Large intestine (tissue), 3 donors: ENCODE data around the gene LRP2. TPM values are rescaled to one million over a fixed set of nuclear protein-coding genes. Genes with fewer than 3 reads are reported as not detected.
"Not testable (repeated sequence)": the region's sequence is repeated elsewhere in the genome, so short reads cannot be mapped to it uniquely, and the experiment has no call there.

Experiments
- DNase-seq, 2 donors: peaks; one replicate each; pipeline versions ENCODE4 v3.0.0 to v3.0.0-alpha.2; 2013
- H3K27ac ChIP-seq: one replicate; pipeline ENCODE4 v1.5.1; 2013; ENCODE audit warnings: low read length
- H3K27me3 ChIP-seq: 2 replicates; pipeline ENCODE4 v1.6.1; 2013; ENCODE audit warnings: low read length; ENCODE audit not compliant: control insufficient read depth, insufficient read depth
- H3K36me3 ChIP-seq: 2 replicates; pipeline ENCODE4 v1.6.1; 2013; ENCODE audit warnings: low read length; ENCODE audit not compliant: control insufficient read depth, insufficient read depth
- H3K4me1 ChIP-seq: one replicate; pipeline ENCODE4 v1.6.1; 2013; ENCODE audit warnings: low read length; ENCODE audit not compliant: control insufficient read depth, insufficient read depth
- H3K4me3 ChIP-seq: one replicate; pipeline ENCODE4 v1.5.1; 2013; ENCODE audit warnings: low read length
- H3K9me3 ChIP-seq: one replicate; pipeline ENCODE4 v1.6.1; 2013; ENCODE audit warnings: mild to moderate bottlenecking, low read depth, low read length, moderate library complexity; ENCODE audit not compliant: control insufficient read depth
- WGBS: methylation state at CpG from one replicate; pipeline ENCODE4 v1.1.5; 2013; ENCODE audit warnings: low lambda C conversion rate; ENCODE audit not compliant: insufficient coverage; 5-methylcytosine and 5-hydroxymethylcytosine counted together
- polyA plus RNA-seq: library from polyadenylated mRNA; unstranded; fragments of 120-200 nt; gene quantifications from one replicate; pipeline ENCODE4 v1.2.1, GENCODE V29; 2013

The LRP2 gene
- polyA plus RNA-seq, 1 donor, result 4.4 TPM

GRCh38 chr2:169275696-169276444 is 86.5 kb downstream of the LRP2 start:
- no peak overlapping the region for H3K27ac ChIP-seq
- H3K36me3 ChIP-seq, result peaks cover 3% of the 10 kb centered on the region
- DNase-seq, result peak in 1 of 2 donors; percentile 4
- no peaks in the 10 kb centered on the region for H3K27me3 ChIP-seq
- no peaks in the 10 kb centered on the region for H3K9me3 ChIP-seq
- WGBS, result 79% methylated on average over 3 of the region's 7 CpGs
- H3K4me3 ChIP-seq, result no peak overlapping the region
- H3K4me1 ChIP-seq, result no peaks in the 10 kb centered on the region

GRCh38 chr2:169272010-169272409 is 90.3 kb downstream of the LRP2 start:
- Histone ChIP-seq H3K4me1 (no peaks in the 10 kb centered on the region), H3K4me3 (no peak overlapping the region), H3K9me3 (no peaks in the 10 kb centered on the region), H3K36me3 (peaks cover 3% of the 10 kb centered on the region), H3K27ac (no peak overlapping the region), H3K27me3 (no peaks in the 10 kb centered on the region)
- no peak for DNase-seq
- 94% methylated on average over 4 of the region's 4 CpGs for WGBS

GRCh38 chr2:169270574-169270973 is 91.8 kb downstream of the LRP2 start:
- not testable (repeated sequence) for H3K36me3 ChIP-seq, H3K4me3 ChIP-seq, H3K27ac ChIP-seq, H3K27me3 ChIP-seq, H3K4me1 ChIP-seq, H3K9me3 ChIP-seq, DNase-seq
- 100% methylated on average over 1 of the region's 6 CpGs for WGBS

- H3K27me3 ChIP-seq, result no peaks in the 10 kb centered on the region
- no peaks in the 10 kb centered on the region for H3K4me1 ChIP-seq
- no peak overlapping the region for H3K4me3 ChIP-seq
- WGBS, result no CpG with 5 or more reads among the region's 1 CpG
- H3K36me3 ChIP-seq, result no peaks in the 10 kb centered on the region
- no peak overlapping the region for H3K27ac ChIP-seq
- DNase-seq, result no peak
- no peaks in the 10 kb centered on the region for H3K9me3 ChIP-seq
These were observed 96.7 kb downstream of the LRP2 start for GRCh38 chr2:169265591-169265990.

GRCh38 chr2:169260846-169261642 is 101.3 kb downstream of the LRP2 start:
- Histone ChIP-seq H3K27ac (no peak overlapping the region), H3K9me3 (no peaks in the 10 kb centered on the region), H3K27me3 (no peaks in the 10 kb centered on the region), H3K4me1 (no peaks in the 10 kb centered on the region), H3K4me3 (no peak overlapping the region), H3K36me3 (no peaks in the 10 kb centered on the region)
- DNase-seq, result no peak

- H3K36me3 ChIP-seq, result no peaks in the 10 kb centered on the region
- no CpG with 5 or more reads among the region's 1 CpG for WGBS
- DNase-seq, result no peak
- H3K9me3 ChIP-seq, result no peaks in the 10 kb centered on the region
- H3K27me3 ChIP-seq, result no peaks in the 10 kb centered on the region
- no peak overlapping the region for H3K4me3 ChIP-seq
- no peaks in the 10 kb centered on the region for H3K4me1 ChIP-seq
- no peak overlapping the region for H3K27ac ChIP-seq
These were observed 102.1 kb downstream of the LRP2 start for GRCh38 chr2:169260246-169260645.

- no peak for DNase-seq
- Histone ChIP-seq H3K27me3 (no peaks in the 10 kb centered on the region), H3K36me3 (no peaks in the 10 kb centered on the region), H3K9me3 (no peaks in the 10 kb centered on the region), H3K27ac (no peak overlapping the region), H3K4me1 (no peaks in the 10 kb centered on the region), H3K4me3 (no peak overlapping the region)
- 100% methylated on average over 1 of the region's 5 CpGs for WGBS
These were observed 102.9 kb downstream of the LRP2 start for GRCh38 chr2:169259402-169259801.

GRCh38 chr2:169258045-169258601 is 104.2 kb downstream of the LRP2 start:
- no peak overlapping the region for H3K27ac ChIP-seq
- no peaks in the 10 kb centered on the region for H3K36me3 ChIP-seq
- no peaks in the 10 kb centered on the region for H3K27me3 ChIP-seq
- H3K9me3 ChIP-seq, result no peaks in the 10 kb centered on the region
- no peak overlapping the region for H3K4me3 ChIP-seq
- no CpG with 5 or more reads among the region's 3 CpGs for WGBS
- DNase-seq, result no peak
- H3K4me1 ChIP-seq, result no peaks in the 10 kb centered on the region

- WGBS, result 70% methylated on average over 2 of the region's 4 CpGs
- no peak overlapping the region for H3K27ac ChIP-seq
- H3K4me1 ChIP-seq, result no peaks in the 10 kb centered on the region
- no peaks in the 10 kb centered on the region for H3K36me3 ChIP-seq
- DNase-seq, result peak in 1 of 2 donors; percentile 8
- no peaks in the 10 kb centered on the region for H3K27me3 ChIP-seq
- no peaks in the 10 kb centered on the region for H3K9me3 ChIP-seq
- no peak overlapping the region for H3K4me3 ChIP-seq
These were observed 107.6 kb downstream of the LRP2 start for GRCh38 chr2:169254774-169255173.

GRCh38 chr2:169247211-169247610 is 115.1 kb downstream of the LRP2 start:
- DNase-seq, result no peak
- no peak overlapping the region for H3K27ac ChIP-seq
- H3K9me3 ChIP-seq, result no peaks in the 10 kb centered on the region
- H3K4me3 ChIP-seq, result no peak overlapping the region
- H3K27me3 ChIP-seq, result no peaks in the 10 kb centered on the region
- no peaks in the 10 kb centered on the region for H3K4me1 ChIP-seq
- H3K36me3 ChIP-seq, result no peaks in the 10 kb centered on the region
- WGBS, result 100% methylated on average over 2 of the region's 4 CpGs
